Measurements from ENCODE around the gene GZF1. TPM values are rescaled to one million over a fixed set of nuclear protein-coding genes. Genes with fewer than 3 reads are reported as not detected.

Gene GZF1
- polyA plus RNA-seq, 1 of the 3 experiments (the other 2 are of a cell fraction): 20.6 TPM

- no peak for DNase-seq
- Histone ChIP-seq H2AFZ (ENCODE audit: low read depth) (no peak overlapping the region), H3K4me1 (ENCODE audit: control insufficient read depth in 1 of 2, insufficient read depth in 2 of 2, low read depth in 1 of 2, low read length in 1 of 2) (peaks cover 3 to 5% of the 10 kb centered on the region in 2 experiments; a peak in 2 of 4 replicates), H3F3A (replicated peaks; ENCODE audit: insufficient read depth) (peaks cover 12% of the 10 kb centered on the region), H3K9ac (no peak overlapping the region), H3K4me3 (ENCODE audit: low read depth in 2 of 2, low read length in 1 of 2) (no peak overlapping the region), H3K79me2 (ENCODE audit: insufficient read depth) (peaks cover 4% of the 10 kb centered on the region; the same call in 1 of the 2 replicates), H3K27ac (ENCODE audit: low read depth in 2 of 2, low read length in 1 of 2) (no peak overlapping the region), H3K4me2 (no peak overlapping the region), H3K27me3 (ENCODE audit: insufficient read depth) (peaks cover 26% of the 10 kb centered on the region; the same call in 1 of the 2 replicates), H3K36me3 (replicated peaks in 1 of 2; ENCODE audit: control insufficient read depth in 1 of 2, insufficient read depth in 2 of 2, low read length in 1 of 2) (no peaks in the 10 kb centered on the region), H4K20me1 (ENCODE audit: insufficient read depth) (no peaks in the 10 kb centered on the region), H3K9me3 (no peaks in the 10 kb centered on the region), H3K9me2 (no peaks in the 10 kb centered on the region)
- CTCF ChIA-PET: interaction anchor here (0.7 to 1.1 kb wide), 2 partner anchors 654 to 1039 kb away, joined by 3 read pairs; no protein-coding TSS in a partner anchor
- 41% methylated on average over 3 of the region's 4 CpGs for WGBS (ENCODE audit: low lambda C conversion rate)
- TF ChIP-seq IRF3 (IDR thresholded peaks at IDR 0.05; ENCODE audit: low read depth, low read length) (no peak), FOXJ3 (CRISPR knock-in tag; IDR thresholded peaks at IDR 0.05) (no peak), TCF12 (IDR thresholded peaks at IDR 0.05) (no peak), FOXM1 (IDR thresholded peaks at IDR 0.05; ENCODE audit: low read depth) (no peak), YY1 (IDR thresholded peaks at IDR 0.05; ENCODE audit: low read depth) (no peak), CTCF (IDR thresholded peaks at IDR 0.05) (no peak), RXRA (IDR thresholded peaks at IDR 0.05; ENCODE audit: borderline replicate concordance, low read depth) (no peak), ELF1 (IDR thresholded peaks at IDR 0.05) (no peak), FOSL2 (IDR thresholded peaks at IDR 0.05; ENCODE audit: borderline replicate concordance, low read depth) (no peak), NFIC (IDR thresholded peaks at IDR 0.05; ENCODE audit: borderline replicate concordance) (no peak)
- POLR2A ChIA-PET: no interaction called here
Observed at GRCh38 chr20:23346002-23346401, 16.0 kb upstream of the GZF1 start.

- CTCF ChIA-PET: no interaction called here
- TF ChIP-seq ELF1 (IDR thresholded peaks at IDR 0.05) (no peak), MXI1 (IDR thresholded peaks at IDR 0.05; ENCODE audit: low read depth, low read length) (no peak), ZBTB33 (IDR thresholded peaks at IDR 0.05; ENCODE audit: borderline replicate concordance, low read depth) (no peak), CTCF (IDR thresholded peaks at IDR 0.05) (no peak), RFX5 (IDR thresholded peaks at IDR 0.05; ENCODE audit: low read length) (no peak), FOXJ3 (CRISPR knock-in tag; IDR thresholded peaks at IDR 0.05) (no peak), TCF12 (IDR thresholded peaks at IDR 0.05) (no peak), SIN3A (IDR thresholded peaks at IDR 0.05; ENCODE audit: borderline replicate concordance, low read depth, low read length) (no peak), POLR2AphosphoS5 (IDR thresholded peaks at IDR 0.05; ENCODE audit: low read depth, low read length) (no peak), USF2 (IDR thresholded peaks at IDR 0.05; ENCODE audit: borderline replicate concordance, low read depth, low read length) (no peak), PBX3 (IDR thresholded peaks at IDR 0.05) (no peak), JUND (IDR thresholded peaks at IDR 0.05) (no peak), CHD2 (IDR thresholded peaks at IDR 0.05; ENCODE audit: low read length, partially characterized antibody) (no peak), RAD21 (IDR thresholded peaks at IDR 0.05; ENCODE audit: low read length) (no peak)
Observed at GRCh38 chr20:23347791-23348190, 14.2 kb upstream of the GZF1 start.

More at GRCh38 chr20:23347791-23348190, 14.2 kb upstream of the GZF1 start:
- H3K9ac ChIP-seq: no peak overlapping the region
- H3K79me2 ChIP-seq (ENCODE audit: insufficient read depth): peaks cover 21% of the 10 kb centered on the region
- no peaks in the 10 kb centered on the region for H3K9me2 ChIP-seq
- H3K27ac ChIP-seq (ENCODE audit: low read depth in 2 of 2, low read length in 1 of 2): no peak overlapping the region
- no peaks in the 10 kb centered on the region for H3K9me3 ChIP-seq
- DNase-seq: no peak
- H2AFZ ChIP-seq (ENCODE audit: low read depth): no peak overlapping the region
- H3F3A ChIP-seq (replicated peaks; ENCODE audit: insufficient read depth): peaks cover 12% of the 10 kb centered on the region
- H3K36me3 ChIP-seq (replicated peaks in 1 of 2; ENCODE audit: control insufficient read depth in 1 of 2, insufficient read depth in 2 of 2, low read length in 1 of 2): peaks cover 0 to 6% of the 10 kb centered on the region in 2 experiments
- H3K4me3 ChIP-seq (ENCODE audit: low read depth in 2 of 2, low read length in 1 of 2): no peak overlapping the region
- peaks cover 13% of the 10 kb centered on the region for H4K20me1 ChIP-seq (ENCODE audit: insufficient read depth)
- H3K4me2 ChIP-seq: no peak overlapping the region
- POLR2A ChIA-PET: no interaction called here
- WGBS (ENCODE audit: low lambda C conversion rate): 87% methylated on average over 6 of the region's 6 CpGs
- H3K4me1 ChIP-seq (ENCODE audit: control insufficient read depth in 1 of 2, insufficient read depth in 2 of 2, low read depth in 1 of 2, low read length in 1 of 2): peaks cover 5 to 11% of the 10 kb centered on the region in 2 experiments; a peak in 3 of 4 replicates
- H3K27me3 ChIP-seq (ENCODE audit: insufficient read depth): peaks cover 8% of the 10 kb centered on the region; the same call in 1 of the 2 replicates

Measured in SK-N-SH (cell line).